GM12872 (cell line): ENCODE results near the gene ADGRG6.

Source experiments
- TF ChIP-seq, protein P1 (sequence below): IDR thresholded peaks from 3 replicates; pipeline ENCODE4 v1.5.1; 2011; ENCODE audit warnings: low read depth, mild to moderate bottlenecking, low read length, moderate library complexity; ENCODE audit not compliant: insufficient read depth

The ADGRG6 gene

GRCh38 chr6:142429195-142429594 is 127.4 kb downstream of the ADGRG6 start:
- TF ChIP-seq, protein P1, sequence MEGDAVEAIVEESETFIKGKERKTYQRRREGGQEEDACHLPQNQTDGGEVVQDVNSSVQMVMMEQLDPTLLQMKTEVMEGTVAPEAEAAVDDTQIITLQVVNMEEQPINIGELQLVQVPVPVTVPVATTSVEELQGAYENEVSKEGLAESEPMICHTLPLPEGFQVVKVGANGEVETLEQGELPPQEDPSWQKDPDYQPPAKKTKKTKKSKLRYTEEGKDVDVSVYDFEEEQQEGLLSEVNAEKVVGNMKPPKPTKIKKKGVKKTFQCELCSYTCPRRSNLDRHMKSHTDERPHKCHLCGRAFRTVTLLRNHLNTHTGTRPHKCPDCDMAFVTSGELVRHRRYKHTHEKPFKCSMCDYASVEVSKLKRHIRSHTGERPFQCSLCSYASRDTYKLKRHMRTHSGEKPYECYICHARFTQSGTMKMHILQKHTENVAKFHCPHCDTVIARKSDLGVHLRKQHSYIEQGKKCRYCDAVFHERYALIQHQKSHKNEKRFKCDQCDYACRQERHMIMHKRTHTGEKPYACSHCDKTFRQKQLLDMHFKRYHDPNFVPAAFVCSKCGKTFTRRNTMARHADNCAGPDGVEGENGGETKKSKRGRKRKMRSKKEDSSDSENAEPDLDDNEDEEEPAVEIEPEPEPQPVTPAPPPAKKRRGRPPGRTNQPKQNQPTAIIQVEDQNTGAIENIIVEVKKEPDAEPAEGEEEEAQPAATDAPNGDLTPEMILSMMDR: no peak

- TF ChIP-seq, protein P1: no peak
Observed at GRCh38 chr6:142433419-142433818, 131.6 kb downstream of the ADGRG6 start.

DNA sequence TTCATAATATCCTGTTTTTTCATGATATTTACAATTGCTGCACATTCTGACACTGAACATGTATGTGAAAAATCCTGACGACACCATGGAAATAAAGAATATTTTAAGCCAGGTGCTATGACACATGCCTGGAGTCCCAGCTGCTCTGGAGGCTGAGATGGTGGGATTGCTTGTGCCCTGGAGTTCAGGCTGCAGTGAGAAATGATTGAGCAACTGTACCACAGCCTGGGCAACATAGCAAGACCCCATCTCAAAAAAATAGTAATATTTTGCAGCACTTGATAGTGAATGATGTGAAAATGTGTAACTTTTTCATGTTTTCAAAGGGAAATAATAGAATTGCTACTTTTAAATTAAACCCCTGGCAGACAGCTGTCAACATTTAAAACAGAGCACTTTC is 137.1 kb downstream of the ADGRG6 start:
- TF ChIP-seq, protein P1: no peak

DNA sequence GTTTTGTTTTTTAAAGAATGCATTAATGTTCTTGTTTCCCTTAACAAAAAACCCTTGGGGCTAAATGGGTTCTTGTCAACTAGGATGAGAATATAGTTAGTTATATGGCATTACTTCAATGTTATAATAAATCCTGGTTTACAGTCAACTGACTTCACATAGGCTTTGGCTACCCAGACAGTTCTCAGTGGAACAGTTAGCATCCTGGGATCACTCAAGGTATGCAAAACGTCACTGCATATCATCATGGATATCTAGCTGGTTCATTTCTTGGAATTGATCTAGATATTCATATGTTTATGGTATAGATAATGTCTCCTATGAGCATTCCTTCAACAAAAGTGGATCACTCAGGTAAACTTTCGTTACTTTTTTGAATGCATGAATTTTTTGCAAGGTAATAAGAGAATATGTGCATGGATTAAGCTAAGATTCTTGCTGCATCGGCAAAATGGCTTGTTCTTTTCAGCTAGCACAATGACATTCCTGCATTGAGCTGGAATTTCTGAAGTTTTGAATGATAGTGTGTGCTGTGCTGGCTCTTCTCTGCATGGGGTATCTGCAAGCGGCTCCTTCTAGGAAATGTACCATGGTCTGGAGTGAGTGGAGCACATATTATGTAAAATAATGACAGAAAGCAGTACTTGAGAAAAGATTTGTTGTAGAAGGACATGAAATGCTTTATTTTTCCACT is 138.9 kb downstream of the ADGRG6 start:
- TF ChIP-seq, protein P1: no peak

GRCh38 chr6:142441716-142442115 is 139.9 kb downstream of the ADGRG6 start:
- TF ChIP-seq, protein P1: no peak

- TF ChIP-seq, protein P1: no peak
Observed at GRCh38 chr6:142443102-142443501, 141.3 kb downstream of the ADGRG6 start.

DNA sequence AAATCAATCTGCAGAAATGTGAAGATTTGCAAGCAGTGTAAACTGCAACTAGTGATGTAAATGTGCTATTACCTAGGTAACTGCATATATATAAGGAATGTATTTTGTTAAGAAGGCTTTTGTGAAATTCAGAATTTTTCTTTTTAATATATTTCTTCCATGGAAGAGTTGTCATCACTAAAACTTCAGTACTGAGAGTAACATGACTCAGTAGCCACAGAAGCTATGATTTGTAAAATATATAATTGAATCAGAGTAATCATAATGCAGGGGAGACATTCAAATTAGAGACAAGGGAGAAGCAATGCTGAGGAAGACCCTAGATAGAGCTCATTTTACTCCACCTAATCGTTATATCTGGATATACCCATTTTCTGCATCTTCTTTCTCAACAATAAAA is 141.7 kb downstream of the ADGRG6 start:
- TF ChIP-seq, protein P1: no peak

GRCh38 chr6:142444376-142444775 is 142.6 kb downstream of the ADGRG6 start:
- TF ChIP-seq, protein P1: no peak
